Activated CD8-positive, alpha-beta T cell treated with anti-CD3 and anti-CD28 coated beads for 36 hours (primary cell): ENCODE data around the gene RBMS3. TPM values are rescaled to one million over a fixed set of nuclear protein-coding genes. Genes with fewer than 3 reads are reported as not detected.

Experiments used
- ATAC-seq: fragments of 200-7000 bp; cut with Tn5 transposase; one replicate; pipeline ENCODE4 v1.10.0; 2021; ENCODE audit warnings: mild to moderate bottlenecking, moderate library complexity
- CTCF ChIA-PET: fragments of 350-600 bp; sonication (Branson Sonifier 250); formaldehyde crosslinking; loops from one replicate; lab custom pipeline; 2021; ENCODE audit warnings: antibody characterized with exemption; lab: Charles Lee
- POLR2A ChIA-PET: fragments of 350-600 bp; sonication (Branson Sonifier 250); formaldehyde crosslinking; loops from one replicate; lab custom pipeline; 2021; ENCODE audit warnings: antibody characterized with exemption; lab: Charles Lee
- DNase-seq: peaks from one replicate; pipeline ENCODE4 v3.0.0-alpha.2; 2020
- H3K27ac Mint-ChIP-seq: one replicate; pipeline ENCODE4 v1.8.0; 2021; ENCODE audit warnings: mild to moderate bottlenecking, mixed read lengths
- H3K27me3 Mint-ChIP-seq: one replicate; pipeline ENCODE4 v1.8.0; 2021; ENCODE audit warnings: mixed read lengths
- H3K36me3 Mint-ChIP-seq: one replicate; pipeline ENCODE4 v1.8.0; 2021; ENCODE audit warnings: low read depth, mixed read lengths
- H3K4me1 Mint-ChIP-seq: one replicate; pipeline ENCODE4 v1.8.0; 2021; ENCODE audit warnings: low read depth, mixed read lengths
- H3K4me3 Mint-ChIP-seq: one replicate; pipeline ENCODE4 v1.8.0; 2021; ENCODE audit warnings: mild to moderate bottlenecking, moderate library complexity, mixed read lengths
- H3K9me3 Mint-ChIP-seq: one replicate; pipeline ENCODE4 v1.8.0; 2021; ENCODE audit warnings: mixed read lengths
- intact Hi-C: fragments of 100-400 bp; cut with micrococcal nuclease; formaldehyde crosslinking; loops from one replicate; pipeline ENCODE4 v1.10.0; 2022
- total RNA-seq, 2 experiments: library from RNA; stranded (reverse); gene quantifications; one replicate each; pipeline ENCODE4 v1.2.3, GENCODE V29; 2021
- TF ChIP-seq, protein P1 (sequence below): fragments of 200-600 bp; IDR thresholded peaks from one replicate; pipeline ENCODE4 v1.8.0; 2022; ENCODE audit warnings: antibody characterized with exemption, mild to moderate bottlenecking

RBMS3 gene
- total RNA-seq, 2 experiments from 2014 or later: 2.3 to 2.8 TPM

DNA sequence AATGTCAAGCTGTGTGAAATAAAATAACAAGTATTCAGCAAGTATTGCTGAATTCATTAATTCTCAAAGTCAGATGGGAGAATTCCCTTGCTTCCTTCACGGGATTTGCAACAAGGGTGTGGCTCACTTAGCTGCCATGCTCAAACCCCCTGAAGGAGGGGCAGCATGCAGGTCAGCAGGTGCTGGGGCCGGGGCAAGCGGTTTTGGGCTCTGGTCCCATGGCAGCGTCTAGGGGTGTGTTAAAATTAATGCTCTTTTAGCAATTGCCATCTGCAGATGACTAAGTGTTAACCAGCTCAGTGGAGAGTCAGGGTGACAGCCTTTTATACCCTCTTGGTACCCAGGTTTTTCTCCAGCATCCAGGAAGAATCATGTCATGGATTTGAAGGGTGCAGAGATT is 40.0 kb upstream of the RBMS3 start:
- H3K4me1 Mint-ChIP-seq: no peaks in the 10 kb centered on the region
- TF ChIP-seq, protein P1, sequence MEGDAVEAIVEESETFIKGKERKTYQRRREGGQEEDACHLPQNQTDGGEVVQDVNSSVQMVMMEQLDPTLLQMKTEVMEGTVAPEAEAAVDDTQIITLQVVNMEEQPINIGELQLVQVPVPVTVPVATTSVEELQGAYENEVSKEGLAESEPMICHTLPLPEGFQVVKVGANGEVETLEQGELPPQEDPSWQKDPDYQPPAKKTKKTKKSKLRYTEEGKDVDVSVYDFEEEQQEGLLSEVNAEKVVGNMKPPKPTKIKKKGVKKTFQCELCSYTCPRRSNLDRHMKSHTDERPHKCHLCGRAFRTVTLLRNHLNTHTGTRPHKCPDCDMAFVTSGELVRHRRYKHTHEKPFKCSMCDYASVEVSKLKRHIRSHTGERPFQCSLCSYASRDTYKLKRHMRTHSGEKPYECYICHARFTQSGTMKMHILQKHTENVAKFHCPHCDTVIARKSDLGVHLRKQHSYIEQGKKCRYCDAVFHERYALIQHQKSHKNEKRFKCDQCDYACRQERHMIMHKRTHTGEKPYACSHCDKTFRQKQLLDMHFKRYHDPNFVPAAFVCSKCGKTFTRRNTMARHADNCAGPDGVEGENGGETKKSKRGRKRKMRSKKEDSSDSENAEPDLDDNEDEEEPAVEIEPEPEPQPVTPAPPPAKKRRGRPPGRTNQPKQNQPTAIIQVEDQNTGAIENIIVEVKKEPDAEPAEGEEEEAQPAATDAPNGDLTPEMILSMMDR: no peak
- H3K27me3 Mint-ChIP-seq: peaks cover 1% of the 10 kb centered on the region
- H3K9me3 Mint-ChIP-seq: no peaks in the 10 kb centered on the region
- no peaks in the 10 kb centered on the region for H3K36me3 Mint-ChIP-seq
- DNase-seq (no peak), ATAC-seq (no peak)
- POLR2A ChIA-PET: no interaction called here
- CTCF ChIA-PET: no interaction called here
- no peak overlapping the region for H3K27ac Mint-ChIP-seq
- intact Hi-C loops: no loop called here
- no peak overlapping the region for H3K4me3 Mint-ChIP-seq

DNA sequence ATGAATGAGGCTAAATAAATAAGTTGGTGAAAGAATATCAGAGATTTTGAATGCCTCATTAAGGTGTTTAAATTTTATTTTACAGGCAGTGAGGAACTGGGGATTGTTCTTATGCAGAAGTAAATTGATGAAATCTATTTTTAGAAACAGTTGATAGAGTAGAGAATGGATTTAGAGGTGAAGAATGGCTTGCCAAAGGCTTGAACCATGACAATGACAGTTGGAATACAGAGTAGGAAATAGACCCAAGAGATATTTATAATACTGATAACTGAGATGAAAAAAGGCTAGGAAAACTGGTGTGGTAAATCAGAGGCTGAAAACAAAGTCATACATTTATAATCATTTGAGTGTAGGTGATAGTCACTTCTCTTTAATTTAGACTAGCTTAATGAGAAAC is 39.0 kb upstream of the RBMS3 start:
- intact Hi-C loops: no loop called here
- no peaks in the 10 kb centered on the region for H3K9me3 Mint-ChIP-seq
- TF ChIP-seq, protein P1: no peak
- no peak overlapping the region for H3K27ac Mint-ChIP-seq
- DNase-seq (no peak), ATAC-seq (no peak)
- peaks cover 1% of the 10 kb centered on the region for H3K27me3 Mint-ChIP-seq
- no peak overlapping the region for H3K4me3 Mint-ChIP-seq
- H3K36me3 Mint-ChIP-seq: no peaks in the 10 kb centered on the region
- no peaks in the 10 kb centered on the region for H3K4me1 Mint-ChIP-seq
- POLR2A ChIA-PET: no interaction called here
- CTCF ChIA-PET: no interaction called here

DNA sequence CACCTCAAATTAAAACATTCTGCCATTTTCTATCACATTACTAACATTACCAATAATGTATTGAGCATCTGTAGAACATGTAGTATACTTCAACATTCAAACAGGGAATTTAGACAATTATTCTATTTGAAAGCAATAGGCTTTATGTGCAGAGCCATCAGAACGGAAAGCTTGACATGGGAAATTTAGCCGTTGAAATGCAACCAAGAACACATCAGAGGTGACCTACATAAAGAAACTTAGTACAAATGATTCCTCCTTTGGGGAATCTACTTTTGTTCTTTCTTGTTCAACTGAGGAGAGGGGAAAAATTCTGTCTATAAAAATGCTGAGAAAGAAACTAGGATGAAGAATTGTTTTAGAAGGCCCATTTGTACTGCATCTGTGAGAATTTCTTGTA is 38.6 kb upstream of the RBMS3 start:
- intact Hi-C loops: no loop called here
- DNase-seq (no peak), ATAC-seq (no peak)
- ChIA-PET POLR2A (no interaction called here), CTCF (no interaction called here)
- H3K27ac Mint-ChIP-seq: no peak overlapping the region
- no peaks in the 10 kb centered on the region for H3K9me3 Mint-ChIP-seq
- no peak overlapping the region for H3K4me3 Mint-ChIP-seq
- H3K36me3 Mint-ChIP-seq: no peaks in the 10 kb centered on the region
- H3K4me1 Mint-ChIP-seq: no peaks in the 10 kb centered on the region
- peaks cover 1% of the 10 kb centered on the region for H3K27me3 Mint-ChIP-seq
- TF ChIP-seq, protein P1: no peak

DNA sequence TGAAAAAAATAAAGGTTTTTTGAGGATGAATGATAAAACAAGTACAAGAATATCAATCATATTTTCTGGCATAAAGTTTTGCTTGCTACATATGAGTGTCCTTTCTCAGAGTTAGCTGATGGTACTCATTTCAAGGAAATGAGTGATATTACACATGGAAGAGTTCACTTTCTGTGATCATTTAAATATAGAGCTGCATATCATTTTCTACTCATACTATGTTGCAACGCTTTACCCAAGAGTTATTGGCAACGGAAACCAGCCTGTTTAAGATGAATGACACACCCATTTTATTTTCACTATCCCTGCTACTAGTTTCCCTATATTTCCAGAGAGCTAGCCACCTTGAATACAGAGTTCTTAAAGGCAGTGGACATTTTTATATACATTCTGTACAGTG is 35.4 kb upstream of the RBMS3 start:
- ChIA-PET CTCF (no interaction called here), POLR2A (interaction anchor here (0.6 kb wide), 1 partner anchor 41 kb away, joined by 3 read pairs; no protein-coding TSS in a partner anchor)
- DNase-seq (no peak), ATAC-seq (peak; percentile 27)
- Mint-ChIP-seq H3K36me3 (no peaks in the 10 kb centered on the region), H3K9me3 (no peaks in the 10 kb centered on the region), H3K4me1 (no peaks in the 10 kb centered on the region), H3K4me3 (no peak overlapping the region), H3K27me3 (peaks cover 1% of the 10 kb centered on the region), H3K27ac (no peak overlapping the region)
- TF ChIP-seq, protein P1: no peak
- intact Hi-C loops: no loop called here

DNA sequence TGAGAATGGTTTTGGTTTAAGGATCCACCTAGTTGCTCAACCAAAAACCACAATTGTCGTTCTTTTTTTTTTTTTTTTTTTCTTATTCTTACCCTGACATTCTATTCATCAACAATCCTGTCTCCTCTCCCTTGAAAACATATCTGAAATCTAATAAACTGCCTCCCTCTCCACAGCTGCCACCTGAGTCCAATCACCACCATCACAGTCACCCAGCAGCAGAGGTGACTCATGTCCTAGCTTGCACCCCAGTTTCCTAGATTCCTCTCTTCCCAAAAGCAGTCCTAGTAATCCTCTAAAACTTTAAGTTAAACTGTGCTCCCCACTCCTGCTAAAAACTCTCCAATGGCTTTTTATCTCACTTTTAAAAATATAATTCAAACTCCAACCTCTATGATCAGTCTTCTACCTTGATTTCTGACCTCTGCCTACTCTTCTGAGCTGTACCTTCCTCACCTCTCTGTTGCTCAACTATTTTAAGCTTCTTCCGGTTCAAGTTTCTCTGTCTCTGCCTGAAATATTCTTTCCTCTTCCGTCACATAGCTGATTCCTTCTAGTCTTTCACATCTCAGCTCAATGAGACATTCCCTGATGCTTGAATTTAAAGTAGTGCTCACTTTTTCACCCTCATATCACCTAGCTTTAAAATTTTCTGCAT is 33.7 kb upstream of the RBMS3 start:
- H3K27ac Mint-ChIP-seq: no peak overlapping the region
- no peak overlapping the region for H3K4me3 Mint-ChIP-seq
- H3K36me3 Mint-ChIP-seq: no peaks in the 10 kb centered on the region
- H3K9me3 Mint-ChIP-seq: no peaks in the 10 kb centered on the region
- ChIA-PET CTCF (no interaction called here), POLR2A (no interaction called here)
- H3K27me3 Mint-ChIP-seq: no peaks in the 10 kb centered on the region
- intact Hi-C loops: no loop called here
- H3K4me1 Mint-ChIP-seq: no peaks in the 10 kb centered on the region
- DNase-seq: no peak
- TF ChIP-seq, protein P1: no peak
- ATAC-seq: no peak
